ENCODE measurements around the gene SLC25A25. TPM values are rescaled to one million over a fixed set of nuclear protein-coding genes. Genes with fewer than 3 reads are reported as not detected.

Gene SLC25A25
- total and polyA plus RNA-seq, 9 of the 15 experiments (the other 6 are each of a cell fraction or from before 2014, with no cell fraction given): 0.07 to 35.9 (median 23.2) TPM

- TF ChIP-seq TSHZ1 (CRISPR knock-in tag; IDR thresholded peaks at IDR 0.05) (no peak), ZNF324 (CRISPR knock-in tag; IDR thresholded peaks at IDR 0.05) (no peak), HIVEP1 (CRISPR knock-in tag; IDR thresholded peaks at IDR 0.05) (no peak), ESRRB (CRISPR knock-in tag; IDR thresholded peaks at IDR 0.05; ENCODE audit: borderline replicate concordance) (no peak), BDP1 (IDR thresholded peaks at IDR 0.05; ENCODE audit: insufficient read depth, insufficient read length) (no peak), SREBF1 (IDR thresholded peaks at IDR 0.05; ENCODE audit: borderline replicate concordance, low read depth, low read length) (no peak), ATF2 (CRISPR knock-in tag; IDR thresholded peaks at IDR 0.05) (no peak), ZNF184 (CRISPR knock-in tag; IDR thresholded peaks at IDR 0.05) (no peak), MXI1 (IDR thresholded peaks at IDR 0.05; ENCODE audit: low read depth, low read length) (no peak), NELFE (IDR thresholded peaks at IDR 0.05; ENCODE audit: insufficient read depth, insufficient read length) (no peak)
- TF ChIP-seq, protein P1, sequence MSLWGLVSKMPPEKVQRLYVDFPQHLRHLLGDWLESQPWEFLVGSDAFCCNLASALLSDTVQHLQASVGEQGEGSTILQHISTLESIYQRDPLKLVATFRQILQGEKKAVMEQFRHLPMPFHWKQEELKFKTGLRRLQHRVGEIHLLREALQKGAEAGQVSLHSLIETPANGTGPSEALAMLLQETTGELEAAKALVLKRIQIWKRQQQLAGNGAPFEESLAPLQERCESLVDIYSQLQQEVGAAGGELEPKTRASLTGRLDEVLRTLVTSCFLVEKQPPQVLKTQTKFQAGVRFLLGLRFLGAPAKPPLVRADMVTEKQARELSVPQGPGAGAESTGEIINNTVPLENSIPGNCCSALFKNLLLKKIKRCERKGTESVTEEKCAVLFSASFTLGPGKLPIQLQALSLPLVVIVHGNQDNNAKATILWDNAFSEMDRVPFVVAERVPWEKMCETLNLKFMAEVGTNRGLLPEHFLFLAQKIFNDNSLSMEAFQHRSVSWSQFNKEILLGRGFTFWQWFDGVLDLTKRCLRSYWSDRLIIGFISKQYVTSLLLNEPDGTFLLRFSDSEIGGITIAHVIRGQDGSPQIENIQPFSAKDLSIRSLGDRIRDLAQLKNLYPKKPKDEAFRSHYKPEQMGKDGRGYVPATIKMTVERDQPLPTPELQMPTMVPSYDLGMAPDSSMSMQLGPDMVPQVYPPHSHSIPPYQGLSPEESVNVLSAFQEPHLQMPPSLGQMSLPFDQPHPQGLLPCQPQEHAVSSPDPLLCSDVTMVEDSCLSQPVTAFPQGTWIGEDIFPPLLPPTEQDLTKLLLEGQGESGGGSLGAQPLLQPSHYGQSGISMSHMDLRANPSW (CRISPR knock-in tag; IDR thresholded peaks at IDR 0.05): no peak
- TF ChIP-seq, protein P2, sequence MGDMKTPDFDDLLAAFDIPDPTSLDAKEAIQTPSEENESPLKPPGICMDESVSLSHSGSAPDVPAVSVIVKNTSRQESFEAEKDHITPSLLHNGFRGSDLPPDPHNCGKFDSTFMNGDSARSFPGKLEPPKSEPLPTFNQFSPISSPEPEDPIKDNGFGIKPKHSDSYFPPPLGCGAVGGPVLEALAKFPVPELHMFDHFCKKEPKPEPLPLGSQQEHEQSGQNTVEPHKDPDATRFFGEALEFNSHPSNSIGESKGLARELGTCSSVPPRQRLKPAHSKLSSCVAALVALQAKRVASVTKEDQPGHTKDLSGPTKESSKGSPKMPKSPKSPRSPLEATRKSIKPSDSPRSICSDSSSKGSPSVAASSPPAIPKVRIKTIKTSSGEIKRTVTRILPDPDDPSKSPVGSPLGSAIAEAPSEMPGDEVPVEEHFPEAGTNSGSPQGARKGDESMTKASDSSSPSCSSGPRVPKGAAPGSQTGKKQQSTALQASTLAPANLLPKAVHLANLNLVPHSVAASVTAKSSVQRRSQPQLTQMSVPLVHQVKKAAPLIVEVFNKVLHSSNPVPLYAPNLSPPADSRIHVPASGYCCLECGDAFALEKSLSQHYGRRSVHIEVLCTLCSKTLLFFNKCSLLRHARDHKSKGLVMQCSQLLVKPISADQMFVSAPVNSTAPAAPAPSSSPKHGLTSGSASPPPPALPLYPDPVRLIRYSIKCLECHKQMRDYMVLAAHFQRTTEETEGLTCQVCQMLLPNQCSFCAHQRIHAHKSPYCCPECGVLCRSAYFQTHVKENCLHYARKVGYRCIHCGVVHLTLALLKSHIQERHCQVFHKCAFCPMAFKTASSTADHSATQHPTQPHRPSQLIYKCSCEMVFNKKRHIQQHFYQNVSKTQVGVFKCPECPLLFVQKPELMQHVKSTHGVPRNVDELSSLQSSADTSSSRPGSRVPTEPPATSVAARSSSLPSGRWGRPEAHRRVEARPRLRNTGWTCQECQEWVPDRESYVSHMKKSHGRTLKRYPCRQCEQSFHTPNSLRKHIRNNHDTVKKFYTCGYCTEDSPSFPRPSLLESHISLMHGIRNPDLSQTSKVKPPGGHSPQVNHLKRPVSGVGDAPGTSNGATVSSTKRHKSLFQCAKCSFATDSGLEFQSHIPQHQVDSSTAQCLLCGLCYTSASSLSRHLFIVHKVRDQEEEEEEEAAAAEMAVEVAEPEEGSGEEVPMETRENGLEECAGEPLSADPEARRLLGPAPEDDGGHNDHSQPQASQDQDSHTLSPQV (IDR thresholded peaks at IDR 0.05): no peak
- TF ChIP-seq, protein P3, sequence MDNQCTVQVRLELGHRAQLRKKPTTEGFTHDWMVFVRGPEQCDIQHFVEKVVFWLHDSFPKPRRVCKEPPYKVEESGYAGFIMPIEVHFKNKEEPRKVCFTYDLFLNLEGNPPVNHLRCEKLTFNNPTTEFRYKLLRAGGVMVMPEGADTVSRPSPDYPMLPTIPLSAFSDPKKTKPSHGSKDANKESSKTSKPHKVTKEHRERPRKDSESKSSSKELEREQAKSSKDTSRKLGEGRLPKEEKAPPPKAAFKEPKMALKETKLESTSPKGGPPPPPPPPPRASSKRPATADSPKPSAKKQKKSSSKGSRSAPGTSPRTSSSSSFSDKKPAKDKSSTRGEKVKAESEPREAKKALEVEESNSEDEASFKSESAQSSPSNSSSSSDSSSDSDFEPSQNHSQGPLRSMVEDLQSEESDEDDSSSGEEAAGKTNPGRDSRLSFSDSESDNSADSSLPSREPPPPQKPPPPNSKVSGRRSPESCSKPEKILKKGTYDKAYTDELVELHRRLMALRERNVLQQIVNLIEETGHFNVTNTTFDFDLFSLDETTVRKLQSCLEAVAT (IDR thresholded peaks at IDR 0.05): no peak
These were observed 30.5 kb downstream of the SLC25A25 start (continued) for GRCh38 chr9:128098297-128099230.
